Naive B cell (primary cell): Measurements from ENCODE around the gene LYPD6. TPM values are rescaled to one million over a fixed set of nuclear protein-coding genes. Genes with fewer than 3 reads are reported as not detected.

ENCODE experiments used
- ATAC-seq, 2 donors: fragments of 150-1000 bp; cut with Tn5 transposase; 2 replicates each; pipeline ENCODE4 v1.10.0; 2021; ENCODE audit warnings: low read depth in 2 of 2, mild to moderate bottlenecking in 2 of 2, moderate library complexity in 2 of 2
- DNase-seq: peaks from one replicate; pipeline ENCODE4 v3.0.0; 2022
- H3K27ac Mint-ChIP-seq, 6 donors: one replicate each; pipeline ENCODE4 v1.8.0; 2020 to 2022; ENCODE audit warnings: mild to moderate bottlenecking in 6 of 6, mixed read lengths in 6 of 6, moderate library complexity in 5 of 6, inconsistent platforms in 2 of 6
- H3K27me3 Mint-ChIP-seq, 3 donors: one replicate each; pipeline ENCODE4 v1.8.0; 2021 to 2022; ENCODE audit warnings: mixed read lengths in 3 of 3, mild to moderate bottlenecking in 1 of 3
- H3K36me3 Mint-ChIP-seq, 2 donors: one replicate each; pipeline ENCODE4 v1.8.0; 2020 to 2022; ENCODE audit warnings: mixed read lengths in 2 of 2, inconsistent platforms in 1 of 2, mild to moderate bottlenecking in 1 of 2
- H3K4me1 Mint-ChIP-seq, 3 donors: one replicate each; pipeline ENCODE4 v1.8.0; 2020 to 2022; ENCODE audit warnings: mixed read lengths in 3 of 3, inconsistent platforms in 1 of 3, mild to moderate bottlenecking in 1 of 3, moderate library complexity in 1 of 3
- H3K4me3 Mint-ChIP-seq, 8 donors: one replicate each; pipeline ENCODE4 v1.8.0; 2020 to 2022; ENCODE audit warnings: mild to moderate bottlenecking in 8 of 8, mixed read lengths in 8 of 8, moderate library complexity in 8 of 8, inconsistent platforms in 2 of 8
- H3K9me3 Mint-ChIP-seq, 7 donors: one replicate each; pipeline ENCODE4 v1.8.0; 2020 to 2022; ENCODE audit warnings: mixed read lengths in 7 of 7, mild to moderate bottlenecking in 5 of 7, inconsistent platforms in 2 of 7, moderate library complexity in 1 of 7
- polyA plus RNA-seq, 6 donors: library from polyadenylated mRNA; unstranded; fragments of 300-500 nt; fragmentation: Illumina TruSeq; gene quantifications; one replicate each; pipeline ENCODE4 v1.2.3, GENCODE V29; 2021; ENCODE audit warnings: low read depth in 6 of 6

Gene LYPD6
- polyA plus RNA-seq, 6 donors from 2014 or later: not detected

DNA sequence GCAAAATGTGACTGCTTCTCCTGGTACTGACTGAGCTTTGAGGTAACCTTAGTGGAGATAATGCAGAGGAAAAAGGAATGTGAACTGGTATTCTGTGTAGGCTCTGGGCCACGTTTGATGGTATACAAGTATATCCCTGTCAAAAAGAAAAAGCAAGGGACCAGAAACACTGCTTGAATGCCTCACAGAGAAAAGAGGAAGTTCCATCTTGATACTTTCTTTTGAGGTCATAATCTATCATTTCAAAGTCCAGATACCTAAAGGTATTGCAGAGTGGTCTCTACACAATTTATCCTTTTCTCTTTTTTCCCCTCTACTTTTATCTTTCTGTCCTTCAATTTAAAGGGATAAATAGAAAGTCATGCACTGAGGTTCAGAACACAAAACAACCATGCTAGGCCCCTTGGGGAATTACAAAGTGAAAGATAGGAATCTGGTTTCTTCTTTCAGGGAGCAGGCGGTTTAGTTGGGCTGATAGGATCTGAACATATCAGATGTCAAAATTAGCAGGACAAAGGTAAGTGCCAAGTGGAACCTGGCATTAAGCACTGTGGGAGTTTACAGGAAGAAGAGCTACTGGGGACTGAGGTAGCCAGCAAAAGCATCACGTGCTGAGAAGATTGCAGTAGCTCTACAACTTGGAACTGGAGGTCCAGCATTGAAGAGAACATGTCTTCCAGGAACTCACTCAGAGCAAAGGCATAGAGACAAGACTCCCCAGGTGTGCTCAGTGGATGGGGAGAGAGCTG lies 121.2 kb downstream of the LYPD6 start:
- ATAC-seq (no peak), DNase-seq (no peak)
- Mint-ChIP-seq H3K4me3 (no peak overlapping the region), H3K27me3 (peaks cover 0 to 4% (median 0%) of the 10 kb centered on the region in 3 donors), H3K9me3 (peaks cover 0 to 11% (median 1%) of the 10 kb centered on the region in 7 donors), H3K27ac (peak overlapping the region in 1 of 6 donors; percentile 50), H3K4me1 (no peaks in the 10 kb centered on the region), H3K36me3 (peaks cover 0 to 5% of the 10 kb centered on the region in 2 donors)

DNA sequence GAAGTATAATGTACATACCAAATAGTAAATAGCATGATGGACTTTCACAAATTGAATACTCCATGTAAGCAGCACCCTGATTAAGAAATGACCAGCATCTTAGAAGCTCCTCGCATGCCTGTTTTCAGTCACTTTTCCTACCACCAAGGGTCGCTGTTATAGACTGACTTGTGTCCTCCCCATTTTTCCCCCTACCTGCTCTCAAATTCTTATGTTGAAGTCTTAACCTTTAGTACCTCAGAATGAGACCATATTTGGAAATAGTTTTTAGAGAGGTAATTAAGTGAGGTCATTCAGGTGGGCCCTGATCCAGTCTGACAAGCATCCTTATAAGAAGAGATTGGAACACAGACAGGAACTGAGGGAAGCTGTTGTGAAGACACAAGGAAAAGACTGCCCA lies 125.9 kb downstream of the LYPD6 start:
- H3K27me3 Mint-ChIP-seq: no peaks in the 10 kb centered on the region
- peaks cover 0 to 24% of the 10 kb centered on the region in 2 donors for H3K36me3 Mint-ChIP-seq
- H3K27ac Mint-ChIP-seq: no peak overlapping the region
- H3K4me3 Mint-ChIP-seq: no peak overlapping the region
- DNase-seq (no peak), ATAC-seq (no peak)
- peaks cover 0 to 48% (median 23%) of the 10 kb centered on the region in 7 donors for H3K9me3 Mint-ChIP-seq
- H3K4me1 Mint-ChIP-seq: no peaks in the 10 kb centered on the region

DNA sequence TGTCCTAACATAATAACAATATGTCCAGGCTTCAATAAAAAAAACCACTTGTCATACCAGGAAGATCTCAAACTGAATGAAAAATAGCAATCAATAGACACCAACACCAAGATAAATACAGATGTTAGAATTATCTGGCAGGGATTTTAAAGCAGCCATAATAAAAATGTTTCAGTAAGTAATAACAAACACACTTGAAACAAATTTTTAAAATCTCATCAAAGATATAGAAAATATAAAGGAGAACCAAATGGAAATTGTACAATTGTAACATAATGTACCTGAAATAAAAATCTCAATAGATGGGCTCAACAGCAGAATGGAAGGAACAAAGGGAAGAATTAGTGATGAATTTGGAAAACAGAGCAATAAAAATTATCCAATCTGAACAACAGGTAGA lies 128.1 kb downstream of the LYPD6 start:
- Mint-ChIP-seq H3K27ac (peak overlapping the region in 1 of 6 donors; percentile 50), H3K36me3 (peaks cover 0 to 24% of the 10 kb centered on the region in 2 donors), H3K27me3 (no peaks in the 10 kb centered on the region), H3K9me3 (peaks cover 0 to 62% (median 34%) of the 10 kb centered on the region in 7 donors), H3K4me3 (no peak overlapping the region), H3K4me1 (no peaks in the 10 kb centered on the region)
- DNase-seq (no peak), ATAC-seq (no peak)

DNA sequence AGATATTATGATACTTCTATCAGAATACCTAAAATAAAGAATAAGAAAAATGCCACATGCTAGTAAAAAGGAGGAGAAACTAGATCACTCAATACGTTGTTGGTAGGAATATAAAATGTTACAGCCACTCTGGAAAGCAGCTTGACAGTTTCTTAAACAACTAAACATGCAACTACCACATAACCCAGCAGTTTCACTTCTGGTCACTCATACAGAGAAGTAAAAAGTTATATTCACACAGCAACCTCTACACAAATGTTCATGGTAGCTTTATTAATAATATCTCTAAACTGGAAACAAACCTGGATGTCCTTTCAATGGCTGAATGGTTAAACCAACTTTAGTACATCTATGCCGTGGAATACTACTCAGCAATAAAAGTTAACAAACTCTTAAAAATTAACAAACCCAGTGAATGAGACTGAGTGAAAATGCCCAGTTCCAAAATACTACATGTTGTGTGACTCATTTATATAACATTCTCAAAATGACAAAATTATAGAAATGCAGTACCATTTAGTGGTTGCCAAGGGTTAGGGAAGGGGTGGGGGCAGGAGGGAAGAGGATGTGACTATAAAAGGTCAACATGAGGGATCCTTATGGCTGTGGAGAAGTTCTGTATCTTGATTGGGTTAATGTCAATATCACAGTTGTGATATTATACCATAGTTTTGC lies 133.1 kb downstream of the LYPD6 start:
- Mint-ChIP-seq H3K4me1 (no peaks in the 10 kb centered on the region), H3K9me3 (peaks cover 0 to 36% (median 24%) of the 10 kb centered on the region in 7 donors), H3K27ac (no peak overlapping the region), H3K27me3 (no peaks in the 10 kb centered on the region), H3K4me3 (no peak overlapping the region), H3K36me3 (peaks cover 0 to 14% of the 10 kb centered on the region in 2 donors)
- ATAC-seq: no peak
- no peak for DNase-seq

DNA sequence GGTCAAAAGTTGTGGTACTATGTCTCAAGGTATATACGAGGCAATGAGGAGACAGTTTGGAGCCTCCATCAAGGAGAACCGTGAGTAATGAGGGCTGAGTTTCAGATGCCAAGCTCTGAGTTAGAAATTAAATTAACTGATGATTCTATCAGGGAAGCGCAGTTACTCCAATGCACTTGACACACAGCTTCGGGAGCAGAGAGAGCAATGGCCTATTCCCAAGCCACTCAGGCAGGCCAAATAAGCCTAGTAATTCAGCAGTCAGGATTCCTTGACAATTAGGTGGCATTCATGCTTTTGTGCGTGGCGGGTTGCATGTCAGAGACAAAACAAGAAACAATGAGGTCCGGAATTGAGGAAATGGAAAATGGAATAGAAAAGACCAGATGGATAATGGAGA lies 134.0 kb downstream of the LYPD6 start:
- no peaks in the 10 kb centered on the region for H3K27me3 Mint-ChIP-seq
- DNase-seq (no peak), ATAC-seq (no peak)
- H3K4me1 Mint-ChIP-seq: no peaks in the 10 kb centered on the region
- peaks cover 0 to 6% of the 10 kb centered on the region in 2 donors for H3K36me3 Mint-ChIP-seq
- no peak overlapping the region for H3K27ac Mint-ChIP-seq
- no peak overlapping the region for H3K4me3 Mint-ChIP-seq
- H3K9me3 Mint-ChIP-seq: peaks cover 0 to 27% (median 15%) of the 10 kb centered on the region in 7 donors

DNA sequence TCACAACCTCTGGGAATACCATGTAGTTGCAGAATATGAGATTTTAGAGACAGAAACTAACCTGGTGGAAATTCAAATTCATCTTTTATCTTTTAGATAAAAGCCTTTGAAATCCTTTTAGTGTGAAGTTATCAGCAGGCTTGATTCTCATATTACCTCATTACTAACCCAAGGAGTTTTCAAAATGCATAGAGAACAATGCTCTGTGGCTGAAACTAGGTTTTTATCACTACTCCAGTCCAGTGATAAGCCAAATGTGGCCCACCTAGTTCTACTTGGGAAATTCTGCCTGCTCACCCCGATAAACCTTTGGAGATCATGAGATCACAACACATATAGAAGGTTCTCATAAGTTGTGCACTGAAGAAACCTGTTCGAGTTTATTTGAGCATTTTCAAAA lies 135.5 kb downstream of the LYPD6 start:
- peaks cover 0 to 20% (median 9%) of the 10 kb centered on the region in 7 donors for H3K9me3 Mint-ChIP-seq
- H3K27me3 Mint-ChIP-seq: no peaks in the 10 kb centered on the region
- ATAC-seq: no peak

DNA sequence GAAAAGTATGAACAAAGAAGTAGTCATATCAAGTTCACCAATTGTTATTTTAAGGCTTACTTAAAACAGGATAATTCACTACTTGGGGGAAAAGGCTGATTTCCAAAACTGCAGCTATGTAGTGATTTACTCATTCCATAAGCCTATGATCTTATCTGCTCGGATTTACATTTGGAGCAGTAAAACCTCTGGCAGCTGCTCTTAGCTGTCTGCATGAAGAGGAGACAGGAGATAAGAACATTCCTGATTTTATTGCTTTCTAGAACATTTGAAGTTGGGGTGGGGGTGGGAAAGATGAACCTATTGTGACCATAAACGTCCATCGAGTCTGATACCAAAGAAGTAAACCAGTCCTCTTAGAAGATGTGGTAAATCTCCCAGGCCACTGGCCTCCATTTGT lies 136.2 kb downstream of the LYPD6 start:
- Mint-ChIP-seq H3K4me1 (no peaks in the 10 kb centered on the region), H3K27me3 (no peaks in the 10 kb centered on the region), H3K4me3 (no peak overlapping the region), H3K27ac (no peak overlapping the region), H3K36me3 (no peaks in the 10 kb centered on the region), H3K9me3 (peaks cover 3 to 15% (median 7%) of the 10 kb centered on the region in 7 donors)
- no peak for ATAC-seq
- no peak for DNase-seq

More for the DNA sequence above, 135.5 kb downstream of the LYPD6 start:
- Mint-ChIP-seq H3K27ac (no peak overlapping the region), H3K4me1 (no peaks in the 10 kb centered on the region), H3K4me3 (no peak overlapping the region), H3K36me3 (peaks cover 0 to under 1% of the 10 kb centered on the region in 2 donors)
- DNase-seq: no peak

DNA sequence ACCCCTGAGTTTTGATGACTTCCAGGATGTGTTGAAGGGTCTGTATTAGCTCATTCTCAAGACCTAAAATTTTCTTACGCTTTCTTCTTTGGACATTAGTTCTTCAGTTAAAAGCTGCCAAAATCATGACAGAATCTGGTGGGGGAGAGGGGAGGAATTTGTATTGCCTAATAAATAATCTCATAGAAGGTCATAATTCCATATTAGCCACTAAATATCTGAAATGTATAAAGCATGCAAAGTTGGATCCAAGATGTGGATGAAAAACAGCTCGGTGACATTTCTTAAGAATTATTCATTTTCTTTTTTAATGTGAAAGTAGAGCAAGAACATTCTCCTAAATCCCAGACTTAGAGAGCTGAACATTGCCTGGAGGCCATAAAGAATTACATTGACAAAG lies 137.0 kb downstream of the LYPD6 start:
- H3K9me3 Mint-ChIP-seq: peaks cover 0 to 12% (median 4%) of the 10 kb centered on the region in 7 donors
- H3K27me3 Mint-ChIP-seq: no peaks in the 10 kb centered on the region
- H3K27ac Mint-ChIP-seq: no peak overlapping the region
- H3K4me1 Mint-ChIP-seq: no peaks in the 10 kb centered on the region
- no peak for ATAC-seq
- DNase-seq: no peak
- no peak overlapping the region for H3K4me3 Mint-ChIP-seq
- H3K36me3 Mint-ChIP-seq: no peaks in the 10 kb centered on the region

DNA sequence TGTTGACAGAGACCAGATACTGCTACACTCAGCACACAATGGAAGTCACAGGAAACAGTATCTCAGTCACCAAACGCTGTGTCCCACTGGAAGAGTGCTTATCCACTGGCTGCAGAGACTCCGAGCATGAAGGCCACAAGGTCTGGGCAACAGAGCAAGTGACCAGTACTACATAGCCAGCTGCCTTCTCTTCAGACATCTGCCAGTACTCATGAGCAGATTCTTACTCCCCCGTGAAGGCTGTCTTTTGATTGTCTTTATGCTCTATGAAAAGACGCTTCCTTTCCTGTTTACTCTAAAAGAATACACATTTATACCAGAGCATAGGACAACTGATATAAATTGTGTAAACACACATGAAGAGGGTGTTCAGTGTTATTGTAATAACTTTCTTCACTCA lies 138.2 kb downstream of the LYPD6 start:
- ATAC-seq: no peak
- Mint-ChIP-seq H3K9me3 (peaks cover 0 to 9% (median 2%) of the 10 kb centered on the region in 7 donors), H3K4me1 (no peaks in the 10 kb centered on the region), H3K27ac (no peak overlapping the region), H3K36me3 (no peaks in the 10 kb centered on the region), H3K27me3 (no peaks in the 10 kb centered on the region), H3K4me3 (no peak overlapping the region)
- DNase-seq: no peak

DNA sequence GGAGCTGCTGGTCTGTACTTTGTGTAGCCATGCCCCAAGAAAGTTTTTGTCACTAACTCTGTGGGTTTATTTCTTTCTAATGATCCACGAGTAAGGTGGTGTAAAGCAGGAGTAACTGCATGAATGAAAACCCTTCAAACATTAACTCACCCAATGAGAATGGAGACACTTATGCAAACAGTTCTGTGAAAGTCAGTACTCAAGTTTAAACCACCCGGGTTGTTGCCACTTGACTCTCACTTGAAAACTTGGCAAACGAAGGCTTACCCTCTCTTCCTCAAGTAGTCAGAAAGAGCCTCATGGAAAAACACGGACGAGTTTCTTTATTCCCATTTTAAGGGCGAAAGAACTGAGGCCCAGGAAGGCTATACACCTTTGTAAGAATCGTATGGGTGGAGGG lies 139.7 kb downstream of the LYPD6 start:
- Mint-ChIP-seq H3K27ac (no peak overlapping the region), H3K36me3 (no peaks in the 10 kb centered on the region)
- no peak for ATAC-seq

DNA sequence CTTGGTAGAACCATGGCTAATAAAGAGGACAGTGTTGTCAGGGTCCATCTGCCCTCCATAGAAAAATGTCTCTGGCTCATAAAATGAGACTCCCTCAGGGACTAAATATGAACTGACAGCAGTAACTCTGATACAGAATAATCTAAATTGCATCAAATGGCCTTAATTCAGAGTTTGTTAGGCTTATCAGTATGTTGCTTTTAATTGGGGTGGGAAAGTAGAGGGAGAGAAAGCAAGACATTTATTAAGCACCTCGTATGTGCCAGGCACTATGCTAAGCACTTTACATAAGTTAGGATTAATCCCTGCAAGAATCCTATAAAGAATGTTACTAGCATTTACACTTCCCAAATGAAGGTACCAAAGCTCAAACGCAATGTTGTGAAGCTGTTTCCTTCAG lies 142.0 kb downstream of the LYPD6 start:
- Mint-ChIP-seq H3K27ac (no peak overlapping the region), H3K4me1 (no peaks in the 10 kb centered on the region), H3K36me3 (no peaks in the 10 kb centered on the region), H3K9me3 (peaks cover 0 to 9% (median 2%) of the 10 kb centered on the region in 7 donors), H3K4me3 (no peak overlapping the region), H3K27me3 (no peaks in the 10 kb centered on the region)
- DNase-seq: no peak
- ATAC-seq: no peak

More for the DNA sequence above, 139.7 kb downstream of the LYPD6 start:
- no peaks in the 10 kb centered on the region for H3K27me3 Mint-ChIP-seq
- H3K9me3 Mint-ChIP-seq: peaks cover 0 to 9% (median 2%) of the 10 kb centered on the region in 7 donors
- H3K4me1 Mint-ChIP-seq: no peaks in the 10 kb centered on the region
- H3K4me3 Mint-ChIP-seq: no peak overlapping the region
- no peak for DNase-seq

DNA sequence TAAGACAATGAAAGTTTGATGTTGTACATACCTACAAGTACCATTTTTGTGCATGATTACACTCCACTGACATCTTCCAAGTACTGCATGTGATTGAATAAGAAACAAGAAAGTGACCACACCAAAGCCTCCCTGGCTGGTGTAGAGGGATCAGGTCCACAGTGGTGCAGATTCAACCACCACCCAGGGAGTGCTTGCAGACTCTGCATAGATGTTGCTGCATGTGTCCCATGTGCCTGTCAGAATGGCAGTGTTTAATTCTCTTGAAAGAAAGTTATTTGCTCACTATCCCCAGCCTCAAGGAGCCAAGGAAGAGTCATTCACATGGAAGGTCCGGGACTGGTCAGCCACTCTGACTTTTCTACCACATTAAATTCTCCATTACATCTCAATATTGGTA lies 142.7 kb downstream of the LYPD6 start:
- Mint-ChIP-seq H3K27me3 (no peaks in the 10 kb centered on the region), H3K27ac (no peak overlapping the region), H3K4me1 (no peaks in the 10 kb centered on the region), H3K4me3 (no peak overlapping the region), H3K36me3 (no peaks in the 10 kb centered on the region), H3K9me3 (peaks cover 0 to 6% (median 2%) of the 10 kb centered on the region in 7 donors)
- ATAC-seq (no peak), DNase-seq (no peak)

DNA sequence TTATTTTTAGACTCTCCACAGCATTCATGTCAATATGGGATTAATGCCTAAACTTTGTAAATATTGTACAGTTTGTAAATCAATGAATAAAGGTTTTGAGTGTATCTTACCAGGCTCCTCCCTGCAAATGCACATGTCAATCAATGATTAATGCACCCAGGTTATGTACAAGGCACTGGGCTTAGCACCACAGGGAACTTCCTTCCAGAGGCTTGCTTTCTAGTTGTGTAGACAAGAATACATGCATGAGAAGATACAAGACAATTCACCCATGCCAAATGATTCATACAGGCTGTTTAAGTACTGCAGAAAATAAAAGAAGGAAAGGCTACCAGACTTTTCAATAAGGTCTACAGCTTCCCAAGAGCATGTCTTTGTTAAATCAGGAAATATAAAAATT lies 143.1 kb downstream of the LYPD6 start:
- H3K4me1 Mint-ChIP-seq: no peaks in the 10 kb centered on the region
- no peak overlapping the region for H3K27ac Mint-ChIP-seq
- H3K27me3 Mint-ChIP-seq: no peaks in the 10 kb centered on the region
- H3K4me3 Mint-ChIP-seq: no peak overlapping the region
- no peak for DNase-seq
- peaks cover 0 to 5% (median 2%) of the 10 kb centered on the region in 7 donors for H3K9me3 Mint-ChIP-seq
- no peaks in the 10 kb centered on the region for H3K36me3 Mint-ChIP-seq
- no peak for ATAC-seq

DNA sequence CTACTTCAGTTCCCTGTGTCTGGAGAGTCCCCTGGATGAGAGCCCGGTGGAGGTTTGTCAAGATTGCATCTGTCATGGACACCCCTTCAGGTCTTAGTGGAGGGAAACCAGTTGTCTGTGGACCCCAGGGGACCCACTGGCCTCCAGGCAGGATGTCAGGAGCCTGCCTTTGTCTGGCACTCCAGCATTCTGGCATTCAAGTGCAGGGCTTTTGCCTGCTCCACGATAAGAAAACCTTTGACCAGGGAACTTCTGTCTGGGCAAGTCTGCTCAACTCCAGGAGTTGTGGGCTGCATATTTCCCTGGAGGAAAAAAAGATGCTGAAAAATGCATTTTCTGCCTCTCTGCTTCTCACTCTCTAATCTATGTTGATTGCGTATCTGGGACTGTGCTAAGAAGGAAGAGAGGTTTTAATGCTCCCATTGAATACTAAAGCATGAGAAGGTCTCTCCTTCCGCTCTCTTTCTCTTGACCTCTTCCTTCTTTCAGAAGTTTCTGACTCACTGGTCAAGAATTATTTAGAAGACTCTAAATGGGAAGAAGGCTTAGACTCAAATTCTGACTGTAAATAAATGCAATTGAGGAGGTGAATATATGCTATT lies 152.7 kb downstream of the LYPD6 start:
- Mint-ChIP-seq H3K27ac (no peak overlapping the region), H3K36me3 (no peaks in the 10 kb centered on the region), H3K9me3 (peaks cover 0 to 8% (median 2%) of the 10 kb centered on the region in 7 donors), H3K4me3 (no peak overlapping the region), H3K4me1 (no peaks in the 10 kb centered on the region), H3K27me3 (peaks cover 10 to 18% (median 13%) of the 10 kb centered on the region in 3 donors)
- ATAC-seq: no peak
- no peak for DNase-seq
